ENCODE measurements around the gene TMEM69. TPM values are rescaled to one million over a fixed set of nuclear protein-coding genes. Genes with fewer than 3 reads are reported as not detected.
"Not testable (repeated sequence)": the region's sequence is repeated elsewhere in the genome, so short reads cannot be mapped to it uniquely, and the experiment has no call there.

The TMEM69 gene
- total RNA-seq, 1 donor, result 24.4 TPM

DNA sequence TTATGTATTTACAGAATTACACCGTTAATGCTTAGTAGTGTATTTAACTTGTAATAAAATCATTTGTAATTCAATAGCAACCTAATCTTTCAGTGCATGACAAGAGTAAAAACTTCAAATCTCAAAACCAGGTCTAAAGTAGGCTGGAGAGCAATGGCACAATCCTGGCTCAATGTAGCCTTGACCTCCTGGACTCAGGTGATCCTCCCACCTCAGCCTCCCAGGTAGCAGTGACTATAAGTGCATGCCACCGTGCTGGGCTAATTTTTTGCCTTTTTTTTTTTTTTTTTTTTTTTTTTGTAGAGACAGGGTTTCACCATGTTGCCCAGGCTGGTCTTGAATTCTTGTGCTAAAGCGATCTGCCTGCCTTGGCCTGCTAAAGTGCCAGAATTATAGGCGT lies 51.2 kb downstream of the TMEM69 start:
- TF ChIP-seq, protein P1, sequence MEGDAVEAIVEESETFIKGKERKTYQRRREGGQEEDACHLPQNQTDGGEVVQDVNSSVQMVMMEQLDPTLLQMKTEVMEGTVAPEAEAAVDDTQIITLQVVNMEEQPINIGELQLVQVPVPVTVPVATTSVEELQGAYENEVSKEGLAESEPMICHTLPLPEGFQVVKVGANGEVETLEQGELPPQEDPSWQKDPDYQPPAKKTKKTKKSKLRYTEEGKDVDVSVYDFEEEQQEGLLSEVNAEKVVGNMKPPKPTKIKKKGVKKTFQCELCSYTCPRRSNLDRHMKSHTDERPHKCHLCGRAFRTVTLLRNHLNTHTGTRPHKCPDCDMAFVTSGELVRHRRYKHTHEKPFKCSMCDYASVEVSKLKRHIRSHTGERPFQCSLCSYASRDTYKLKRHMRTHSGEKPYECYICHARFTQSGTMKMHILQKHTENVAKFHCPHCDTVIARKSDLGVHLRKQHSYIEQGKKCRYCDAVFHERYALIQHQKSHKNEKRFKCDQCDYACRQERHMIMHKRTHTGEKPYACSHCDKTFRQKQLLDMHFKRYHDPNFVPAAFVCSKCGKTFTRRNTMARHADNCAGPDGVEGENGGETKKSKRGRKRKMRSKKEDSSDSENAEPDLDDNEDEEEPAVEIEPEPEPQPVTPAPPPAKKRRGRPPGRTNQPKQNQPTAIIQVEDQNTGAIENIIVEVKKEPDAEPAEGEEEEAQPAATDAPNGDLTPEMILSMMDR (IDR thresholded peaks at IDR 0.05; ENCODE audit: insufficient read depth, low read length), result no peak
- no peak for DNase-seq (ENCODE audit: low read depth)

DNA sequence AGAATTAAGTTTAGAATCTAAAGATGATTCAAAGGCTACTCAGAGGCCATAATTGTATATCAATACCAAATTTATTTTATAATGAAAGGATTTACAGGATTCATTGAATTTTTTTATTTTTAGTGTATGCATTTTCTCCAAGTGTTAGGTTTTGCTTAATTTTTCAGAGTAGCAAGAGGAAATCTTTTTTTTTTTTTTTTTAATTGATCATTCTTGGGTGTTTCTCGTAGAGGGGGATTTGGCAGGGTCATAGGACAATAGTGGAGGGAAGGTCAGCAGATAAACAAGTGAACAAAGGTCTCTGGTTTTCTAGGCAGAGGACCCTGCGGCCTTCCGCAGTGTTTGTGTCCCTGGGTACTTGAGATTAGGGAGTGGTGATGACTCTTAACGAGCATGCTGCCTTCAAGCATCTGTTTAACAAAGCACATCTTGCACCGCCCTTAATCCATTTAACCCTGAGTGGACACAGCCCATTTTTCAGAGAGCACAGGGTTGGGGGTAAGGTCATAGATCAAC lies 51.7 kb downstream of the TMEM69 start:
- not testable (repeated sequence) for H3K4me3 ChIP-seq (ENCODE audit: low read depth, low read length)

More for the DNA sequence above, 51.2 kb downstream of the TMEM69 start:
- H3K4me3 ChIP-seq (ENCODE audit: low read depth, low read length), result no peak overlapping the region

More for the DNA sequence above, 51.7 kb downstream of the TMEM69 start:
- DNase-seq (ENCODE audit: low read depth), result not testable (repeated sequence)

Other genes with a start within 250 kb of the TMEM69 start
- gene TESK2, start 197.0 kb upstream of the TMEM69 start, total RNA-seq (ENCODE audit: low replicate concordance), result 2.0 and 5.7 TPM in 2 replicates
- 0.57 and 1.5 TPM in 2 replicates for gene CCDC163, start 188.1 kb upstream of the TMEM69 start, total RNA-seq (ENCODE audit: low replicate concordance)
- 2.2 and 5.2 TPM in 2 replicates for gene MMACHC, start 187.9 kb upstream of the TMEM69 start, total RNA-seq (ENCODE audit: low replicate concordance)
- 272 and 467 TPM in 2 replicates for gene PRDX1, start 166.3 kb upstream of the TMEM69 start, total RNA-seq (ENCODE audit: low replicate concordance)
- 128 and 174 TPM in 2 replicates for gene AKR1A1, start 137.4 kb upstream of the TMEM69 start, total RNA-seq (ENCODE audit: low replicate concordance)
- gene NASP, start 104.1 kb upstream of the TMEM69 start, total RNA-seq (ENCODE audit: low replicate concordance), result 57.1 and 118 TPM in 2 replicates
- 0.72 and 4.0 TPM in 2 replicates for gene CCDC17, start 64.1 kb upstream of the TMEM69 start, total RNA-seq (ENCODE audit: low replicate concordance)
- gene GPBP1L1, start 1.6 kb upstream of the TMEM69 start, total RNA-seq (ENCODE audit: low replicate concordance), result 119 and 143 TPM in 2 replicates
- 11.7 and 14.1 TPM in 2 replicates for gene IPP, start 62.5 kb downstream of the TMEM69 start, total RNA-seq (ENCODE audit: low replicate concordance)
- gene MAST2, start 115.4 kb downstream of the TMEM69 start, total RNA-seq (ENCODE audit: low replicate concordance), result 18.6 and 28.3 TPM in 2 replicates

All from fibroblast of the aortic adventitia (primary cell).